Type B pancreatic cell (in vitro differentiated cells): ENCODE measurements around the gene SELP. TPM values are rescaled to one million over a fixed set of nuclear protein-coding genes. Genes with fewer than 3 reads are reported as not detected.

ENCODE experiments used
- DNase-seq: peaks from one replicate; pipeline ENCODE4 v3.0.0; 2021; ENCODE audit warnings: mixed read lengths; ENCODE audit not compliant: unreplicated experiment; ENCODE audit errors: extremely low spot score
- H3K27ac Mint-ChIP-seq: 2 replicates; pipeline ENCODE4 v1.8.0; 2021; ENCODE audit warnings: mild to moderate bottlenecking, mixed read lengths
- H3K27me3 Mint-ChIP-seq: 2 replicates; pipeline ENCODE4 v1.8.0; 2021; ENCODE audit warnings: mixed read lengths
- H3K36me3 Mint-ChIP-seq: 2 replicates; pipeline ENCODE4 v1.8.0; 2021; ENCODE audit warnings: mixed read lengths
- H3K4me1 Mint-ChIP-seq: one replicate; pipeline ENCODE4 v1.8.0; 2021; ENCODE audit warnings: mixed read lengths; ENCODE audit not compliant: unreplicated experiment
- H3K4me3 Mint-ChIP-seq: 2 replicates; pipeline ENCODE4 v1.8.0; 2021; ENCODE audit warnings: mild to moderate bottlenecking, mixed read lengths
- H3K9me3 Mint-ChIP-seq: 2 replicates; pipeline ENCODE4 v1.8.0; 2021; ENCODE audit warnings: mixed read lengths
- total RNA-seq: library from RNA; stranded (reverse); gene quantifications from 2 replicates; pipeline ENCODE4 v1.2.1, GENCODE V29; 2021; ENCODE audit warnings: low replicate concordance
- TF ChIP-seq, protein P1 (sequence below): fragments of 200-600 bp; sonication (generic); conservative IDR thresholded peaks from 2 replicates; pipeline ENCODE4 v1.5.0; 2021; ENCODE audit warnings: antibody characterized with exemption, mild to moderate bottlenecking

The SELP gene
- total RNA-seq, 1 donor from 2014 or later: 0.31 TPM

DNA sequence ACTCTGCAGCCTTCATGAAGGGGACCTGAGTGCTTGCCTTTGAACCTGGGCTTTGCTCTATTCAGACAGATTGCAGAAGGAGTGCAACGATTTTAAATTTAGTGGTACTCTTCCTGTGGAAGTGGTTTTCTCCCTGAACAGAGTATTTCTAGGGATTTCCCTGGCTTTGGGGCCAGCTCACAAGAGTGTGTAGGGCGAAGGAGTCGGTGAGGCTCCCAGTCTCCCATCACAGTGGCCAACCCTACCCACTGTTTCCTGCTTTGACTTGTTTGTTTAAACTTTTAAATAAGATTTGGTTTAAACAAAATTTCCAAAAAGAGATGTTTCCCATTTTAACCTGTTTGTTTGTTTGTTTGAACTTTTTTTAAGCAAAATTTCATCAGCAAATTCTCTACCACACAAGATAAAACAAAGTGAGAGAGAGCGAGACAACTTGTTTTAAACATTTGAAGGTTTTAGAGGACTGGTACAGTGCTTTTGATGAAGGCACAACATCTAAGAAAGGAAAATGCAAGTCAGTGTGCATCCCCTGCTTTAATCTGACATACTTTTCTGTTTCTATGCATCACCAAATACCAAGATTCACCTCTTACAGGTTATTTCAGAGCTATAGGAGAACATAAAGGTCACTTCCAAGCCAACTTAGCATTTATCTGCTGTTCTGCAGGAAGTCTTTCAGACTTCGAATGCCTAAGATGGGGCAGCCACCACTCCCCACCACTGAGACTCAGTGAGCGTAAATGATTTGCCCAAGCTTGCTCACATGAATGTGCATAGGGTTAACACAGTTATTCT, 6.6 kb downstream of the SELP start:
- Mint-ChIP-seq H3K4me3 (no peak overlapping the region), H3K4me1 (no peaks in the 10 kb centered on the region), H3K9me3 (no peaks in the 10 kb centered on the region), H3K36me3 (no peaks in the 10 kb centered on the region), H3K27me3 (peaks cover 10% of the 10 kb centered on the region), H3K27ac (no peak overlapping the region)
- no peak for DNase-seq
- TF ChIP-seq, protein P1, sequence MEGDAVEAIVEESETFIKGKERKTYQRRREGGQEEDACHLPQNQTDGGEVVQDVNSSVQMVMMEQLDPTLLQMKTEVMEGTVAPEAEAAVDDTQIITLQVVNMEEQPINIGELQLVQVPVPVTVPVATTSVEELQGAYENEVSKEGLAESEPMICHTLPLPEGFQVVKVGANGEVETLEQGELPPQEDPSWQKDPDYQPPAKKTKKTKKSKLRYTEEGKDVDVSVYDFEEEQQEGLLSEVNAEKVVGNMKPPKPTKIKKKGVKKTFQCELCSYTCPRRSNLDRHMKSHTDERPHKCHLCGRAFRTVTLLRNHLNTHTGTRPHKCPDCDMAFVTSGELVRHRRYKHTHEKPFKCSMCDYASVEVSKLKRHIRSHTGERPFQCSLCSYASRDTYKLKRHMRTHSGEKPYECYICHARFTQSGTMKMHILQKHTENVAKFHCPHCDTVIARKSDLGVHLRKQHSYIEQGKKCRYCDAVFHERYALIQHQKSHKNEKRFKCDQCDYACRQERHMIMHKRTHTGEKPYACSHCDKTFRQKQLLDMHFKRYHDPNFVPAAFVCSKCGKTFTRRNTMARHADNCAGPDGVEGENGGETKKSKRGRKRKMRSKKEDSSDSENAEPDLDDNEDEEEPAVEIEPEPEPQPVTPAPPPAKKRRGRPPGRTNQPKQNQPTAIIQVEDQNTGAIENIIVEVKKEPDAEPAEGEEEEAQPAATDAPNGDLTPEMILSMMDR: no peak

DNA sequence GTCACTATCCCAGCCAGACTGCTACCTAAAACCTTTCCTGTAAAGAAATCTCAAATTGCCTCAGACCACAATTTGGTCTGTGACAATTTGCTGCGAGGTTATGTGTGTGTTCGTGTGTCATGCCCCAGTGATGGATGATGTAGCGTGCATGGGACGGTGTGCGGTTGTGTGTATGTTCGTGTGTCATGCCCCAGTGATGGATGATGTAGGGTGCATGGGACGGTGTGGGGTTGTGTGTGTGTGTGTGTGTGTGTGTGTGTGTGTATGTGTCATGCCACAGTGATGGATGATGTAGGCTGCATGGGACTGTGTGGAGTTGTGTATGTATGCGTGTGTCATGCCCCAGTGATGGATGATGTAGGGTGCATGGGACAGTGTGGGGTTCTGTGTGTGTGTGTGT, 9.4 kb downstream of the SELP start:
- Mint-ChIP-seq H3K4me3 (no peak overlapping the region), H3K4me1 (no peaks in the 10 kb centered on the region)
- TF ChIP-seq, protein P1: no peak

DNA sequence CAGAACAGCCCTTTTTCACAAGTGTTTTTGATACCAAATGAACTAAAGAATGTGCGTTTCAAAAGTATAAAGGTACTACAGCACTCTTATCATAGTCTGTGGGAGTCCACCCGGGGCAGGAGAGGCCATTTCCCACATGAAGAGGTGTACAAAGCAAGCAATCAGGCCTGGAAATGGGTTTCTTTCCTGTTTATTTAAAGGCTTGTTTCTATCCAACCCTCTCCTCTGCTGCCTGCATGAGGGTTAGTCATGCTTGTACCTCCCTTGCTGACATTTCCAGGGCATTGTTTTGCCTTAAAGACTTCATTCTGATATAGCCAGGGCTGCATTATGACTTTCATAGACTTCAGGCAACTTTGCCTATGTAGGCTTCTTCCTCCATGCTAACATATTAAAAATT, 11.6 kb downstream of the SELP start:
- Mint-ChIP-seq H3K27me3 (no peaks in the 10 kb centered on the region), H3K9me3 (no peaks in the 10 kb centered on the region), H3K27ac (no peak overlapping the region), H3K4me3 (no peak overlapping the region), H3K36me3 (no peaks in the 10 kb centered on the region), H3K4me1 (no peaks in the 10 kb centered on the region)
- TF ChIP-seq, protein P1: no peak
- DNase-seq: no peak

More for the DNA sequence above, 9.4 kb downstream of the SELP start:
- DNase-seq: no peak
- H3K27ac Mint-ChIP-seq: no peak overlapping the region
- no peaks in the 10 kb centered on the region for H3K9me3 Mint-ChIP-seq
- H3K36me3 Mint-ChIP-seq: no peaks in the 10 kb centered on the region
- H3K27me3 Mint-ChIP-seq: peaks cover 3% of the 10 kb centered on the region

DNA sequence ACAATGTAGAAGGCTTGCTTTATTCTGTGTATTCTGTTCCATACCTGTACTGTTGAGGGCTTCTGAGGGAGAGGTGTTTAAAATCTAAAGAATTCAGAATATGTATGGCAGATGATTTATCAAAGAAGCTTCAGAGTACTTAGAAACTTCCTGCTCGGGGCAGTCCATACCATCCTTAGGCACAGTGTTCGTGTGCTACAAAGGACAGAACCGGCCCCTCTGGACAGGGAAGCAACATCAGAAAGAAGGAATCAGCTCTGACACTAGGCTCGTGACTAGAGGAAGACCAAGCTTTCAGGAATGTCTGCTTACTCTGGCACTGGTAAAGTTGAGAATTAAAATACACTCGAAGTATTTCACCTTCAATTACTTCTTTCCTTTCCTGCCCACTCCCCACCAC, 14.1 kb downstream of the SELP start:
- Mint-ChIP-seq H3K4me1 (no peaks in the 10 kb centered on the region), H3K9me3 (no peaks in the 10 kb centered on the region), H3K27me3 (peaks cover 4% of the 10 kb centered on the region), H3K36me3 (no peaks in the 10 kb centered on the region), H3K27ac (peak overlapping the region; percentile 44), H3K4me3 (no peak overlapping the region)
- TF ChIP-seq, protein P1: no peak
- DNase-seq: no peak

DNA sequence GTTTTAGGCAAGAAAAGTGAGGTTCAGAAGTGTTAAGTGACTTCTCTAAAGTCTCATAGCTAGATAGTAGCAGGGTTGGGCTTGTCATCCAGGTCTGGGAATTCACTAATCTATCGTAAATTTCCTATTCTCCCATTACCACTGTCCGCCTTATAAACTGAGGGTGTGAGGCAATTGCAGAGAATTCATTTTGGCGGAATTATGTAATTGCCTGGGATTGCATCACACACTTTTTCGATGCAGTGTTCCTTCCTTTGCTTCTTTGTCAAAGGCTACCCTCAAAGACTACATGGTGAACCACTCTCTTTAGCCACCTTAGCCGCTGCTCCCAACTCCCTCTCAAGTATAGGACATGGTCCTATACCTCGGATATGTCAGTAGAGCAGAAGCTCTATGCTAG, 19.1 kb downstream of the SELP start:
- Mint-ChIP-seq H3K4me3 (no peak overlapping the region), H3K27me3 (peaks cover 7% of the 10 kb centered on the region), H3K4me1 (no peaks in the 10 kb centered on the region), H3K9me3 (no peaks in the 10 kb centered on the region), H3K27ac (no peak overlapping the region), H3K36me3 (no peaks in the 10 kb centered on the region)
- DNase-seq: no peak
- TF ChIP-seq, protein P1: no peak
